GM21381 (cell line): ENCODE results near the gene ESRRA.

Source experiments
- ATAC-seq: cut with Tn5 transposase; IDR thresholded peaks from one replicate; pipeline ENCODE4 v1.9.1; 2021; ENCODE audit warnings: mild to moderate bottlenecking, moderate library complexity; ENCODE audit not compliant: unreplicated experiment

The ESRRA gene

DNA sequence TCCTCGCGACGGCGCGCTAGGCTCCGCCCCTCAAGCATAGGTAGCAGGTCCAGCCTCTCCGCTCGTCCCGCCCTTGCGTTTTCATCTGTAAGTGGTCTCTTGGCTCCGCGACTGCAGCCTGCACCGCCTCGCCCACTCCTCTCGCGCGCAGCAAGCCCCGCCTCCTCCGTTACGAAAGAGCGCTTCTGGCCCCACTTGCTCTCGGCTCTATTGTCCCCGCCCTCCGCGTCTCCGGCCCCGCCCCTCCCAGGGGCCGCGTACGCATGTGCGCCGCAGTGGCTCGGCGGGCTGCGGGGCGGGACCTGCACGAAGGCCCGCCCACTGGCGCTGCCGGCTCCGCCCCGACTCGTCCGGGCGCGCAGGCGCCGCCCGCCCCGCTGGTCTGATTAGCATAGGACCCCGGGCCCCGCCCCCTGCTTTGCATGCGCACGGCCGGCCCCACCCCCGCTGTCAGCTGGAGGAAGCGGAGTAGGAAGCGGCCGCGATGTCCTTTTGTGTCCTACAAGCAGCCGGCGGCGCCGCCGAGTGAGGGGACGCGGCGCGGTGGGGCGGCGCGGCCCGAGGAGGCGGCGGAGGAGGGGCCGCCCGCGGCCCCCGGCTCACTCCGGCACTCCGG is at the start of gene ESRRA:
Gene ESRRA, plus strand, starts transcription at position 450 of the 616 bp plus-strand sequence. CDS start 1,656 bp downstream, outside the sequence.
- peak; percentile 67 for ATAC-seq

GRCh38 chr11:64256300-64256699 is 49.0 kb upstream of the ESRRA start:
- no peak for ATAC-seq

- ATAC-seq, result no peak
Measured at GRCh38 chr11:64258356-64258755, 47.0 kb upstream of the ESRRA start.

GRCh38 chr11:64258946-64259532 is 46.3 kb upstream of the ESRRA start:
- ATAC-seq, result no peak

- no peak for ATAC-seq
Measured at GRCh38 chr11:64259533-64260067, 45.7 kb upstream of the ESRRA start.

DNA sequence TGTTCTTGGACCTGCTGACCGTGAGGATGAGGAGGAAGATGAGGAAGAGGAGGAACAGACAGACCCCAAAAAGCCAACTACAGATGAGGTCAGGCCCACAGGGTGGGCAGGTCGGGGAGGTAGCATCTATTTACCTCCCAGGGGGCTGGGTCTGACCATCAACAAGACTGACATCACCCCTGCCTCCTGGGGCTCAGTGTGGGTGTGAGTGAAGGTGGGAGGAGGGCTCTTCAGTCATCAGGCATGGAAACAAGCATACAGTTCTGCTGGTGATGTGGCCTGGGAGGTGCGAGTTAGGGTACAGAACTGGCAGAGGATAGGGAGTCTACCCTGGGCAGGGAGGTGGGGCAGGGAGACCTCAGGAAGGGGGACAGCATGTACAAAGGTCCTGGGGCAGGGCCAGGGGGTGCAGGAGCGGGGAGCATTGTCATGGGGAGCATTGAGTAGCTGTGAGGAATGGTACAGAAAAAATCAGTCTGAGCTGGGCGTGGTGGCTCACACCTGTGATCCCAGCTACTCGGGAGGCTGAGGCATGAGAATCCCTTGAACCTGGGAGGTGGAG is 45.1 kb upstream of the ESRRA start:
- ATAC-seq, result no peak

GRCh38 chr11:64261556-64262080 is 43.7 kb upstream of the ESRRA start:
- ATAC-seq, result no peak

GRCh38 chr11:64262271-64263002 is 42.9 kb upstream of the ESRRA start:
- no peak for ATAC-seq

DNA sequence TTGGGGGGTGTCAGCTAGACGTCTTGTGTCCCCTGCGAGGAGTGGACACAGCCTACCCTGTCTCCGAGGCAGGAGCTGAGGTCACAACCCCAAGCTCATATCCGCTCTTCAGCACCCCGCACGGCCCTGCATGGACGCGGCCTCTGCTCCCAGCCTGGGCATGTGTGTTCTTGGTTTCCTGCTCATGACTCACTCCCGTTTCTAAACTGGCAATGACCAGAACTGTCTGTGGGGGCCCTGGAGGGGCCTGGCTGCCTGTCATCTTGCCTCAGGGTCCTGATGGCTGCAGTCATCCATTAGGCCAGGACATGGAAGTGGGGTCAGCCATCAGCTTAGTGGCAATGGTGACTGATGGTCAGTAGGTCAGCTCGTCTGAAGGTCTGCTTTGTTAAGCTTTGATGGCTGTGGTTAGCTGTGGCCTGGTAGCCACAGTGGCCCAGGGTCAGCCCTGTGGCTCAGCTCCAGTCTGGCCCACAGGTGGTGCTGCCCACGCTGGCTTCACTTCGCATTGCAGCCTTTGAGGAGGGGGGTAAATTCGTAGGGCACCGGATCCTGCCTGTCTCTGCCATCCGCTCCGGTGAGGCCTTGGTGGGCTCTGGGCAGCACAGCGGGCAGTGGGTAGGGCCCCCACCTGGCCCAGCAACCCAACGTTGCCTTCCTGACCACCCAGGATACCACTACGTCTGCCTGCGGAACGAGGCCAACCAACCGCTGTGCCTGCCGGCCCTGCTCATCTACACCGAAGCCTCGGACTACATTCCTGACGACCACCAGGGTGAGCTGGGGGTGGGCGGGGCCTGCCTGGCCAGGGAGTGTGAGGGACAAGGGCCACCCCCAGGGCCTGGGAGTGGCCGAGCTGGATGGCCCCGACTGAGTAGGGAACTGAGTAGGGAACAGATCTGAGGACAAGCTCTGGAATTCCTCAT is 42.0 kb upstream of the ESRRA start:
- ATAC-seq, result no peak

DNA sequence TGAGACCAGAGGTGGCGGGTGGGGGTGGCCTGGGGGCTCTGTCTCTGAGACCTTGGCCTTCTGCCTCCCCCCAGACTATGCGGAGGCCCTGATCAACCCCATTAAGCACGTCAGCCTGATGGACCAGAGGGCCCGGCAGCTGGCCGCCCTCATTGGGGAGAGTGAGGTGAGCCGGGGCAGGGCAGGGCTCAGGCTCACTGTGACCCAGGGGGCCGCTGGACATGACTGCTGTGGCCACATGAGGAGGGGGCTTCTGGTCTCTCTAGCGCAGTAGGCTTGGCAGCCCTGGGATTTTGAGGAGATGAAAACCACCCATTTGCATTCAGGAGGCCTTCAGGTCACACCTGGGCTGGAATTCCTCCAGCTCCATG is 41.4 kb upstream of the ESRRA start:
- no peak for ATAC-seq

DNA sequence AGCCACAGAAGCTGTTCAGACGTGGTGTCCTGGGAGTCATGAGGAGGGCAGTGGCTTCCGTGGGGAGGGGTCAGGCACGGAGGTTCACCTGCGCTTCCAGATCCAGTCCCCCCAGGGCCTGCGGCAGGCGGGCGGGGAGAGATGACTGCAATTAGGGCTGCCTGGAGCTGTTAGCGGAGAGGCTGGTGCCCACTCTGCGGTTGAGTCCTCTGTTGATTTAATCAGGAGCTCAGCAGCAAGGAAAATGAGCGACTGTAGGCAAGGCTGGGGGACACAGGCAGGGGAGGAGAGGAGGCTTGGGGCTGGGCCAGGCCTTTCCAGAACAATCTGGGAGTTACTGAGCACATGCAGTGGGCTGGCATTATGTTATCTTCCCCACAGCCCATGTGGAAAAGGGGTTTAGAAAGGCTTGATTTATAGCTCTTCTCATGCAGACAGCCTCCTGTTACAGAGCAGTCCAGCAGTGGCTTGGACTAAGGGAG is 40.9 kb upstream of the ESRRA start:
- ATAC-seq, result no peak

DNA sequence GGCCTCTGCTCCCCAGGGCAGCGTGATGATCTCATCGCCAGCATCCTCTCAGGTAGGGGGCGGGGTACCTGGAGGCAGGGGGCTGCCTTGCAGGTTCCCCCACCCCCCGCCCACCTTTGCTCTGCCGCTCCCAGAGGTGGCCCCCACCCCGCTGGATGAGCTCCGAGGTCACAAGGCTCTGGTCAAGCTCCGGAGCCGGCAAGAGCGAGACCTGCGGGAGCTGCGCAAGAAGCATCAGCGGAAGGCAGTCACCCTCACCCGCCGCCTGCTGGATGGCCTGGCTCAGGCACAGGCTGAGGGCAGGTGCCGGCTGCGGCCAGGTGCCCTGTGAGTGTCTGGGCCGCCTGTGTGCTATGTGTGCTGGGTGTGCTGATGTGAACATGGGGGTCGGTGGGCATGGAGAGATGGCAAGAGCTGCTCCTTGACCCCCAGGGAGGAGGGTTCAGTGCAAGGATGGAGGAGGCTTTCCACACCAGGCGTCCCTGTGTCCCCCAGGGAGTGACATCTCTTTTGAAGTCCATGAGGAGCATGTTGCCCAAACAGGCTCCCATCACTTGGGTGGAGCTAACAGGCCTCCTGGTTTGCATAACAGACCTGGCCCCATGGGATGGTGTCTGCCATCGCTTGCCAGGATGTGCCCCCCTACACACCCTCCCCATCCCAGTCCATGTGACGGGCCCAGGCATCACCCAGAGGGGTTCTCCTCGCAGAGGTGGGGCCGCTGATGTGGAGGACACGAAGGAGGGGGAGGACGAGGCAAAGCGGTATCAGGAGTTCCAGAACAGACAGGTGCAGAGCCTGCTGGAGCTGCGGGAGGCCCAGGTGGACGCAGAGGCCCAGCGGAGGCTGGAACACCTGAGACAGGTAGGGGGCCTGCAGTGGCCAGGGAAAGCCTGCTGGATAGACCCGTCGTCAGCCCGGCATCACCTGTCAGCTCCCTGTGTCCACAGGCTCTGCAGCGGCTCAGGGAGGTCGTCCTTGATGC is 39.9 kb upstream of the ESRRA start:
- no peak for ATAC-seq

DNA sequence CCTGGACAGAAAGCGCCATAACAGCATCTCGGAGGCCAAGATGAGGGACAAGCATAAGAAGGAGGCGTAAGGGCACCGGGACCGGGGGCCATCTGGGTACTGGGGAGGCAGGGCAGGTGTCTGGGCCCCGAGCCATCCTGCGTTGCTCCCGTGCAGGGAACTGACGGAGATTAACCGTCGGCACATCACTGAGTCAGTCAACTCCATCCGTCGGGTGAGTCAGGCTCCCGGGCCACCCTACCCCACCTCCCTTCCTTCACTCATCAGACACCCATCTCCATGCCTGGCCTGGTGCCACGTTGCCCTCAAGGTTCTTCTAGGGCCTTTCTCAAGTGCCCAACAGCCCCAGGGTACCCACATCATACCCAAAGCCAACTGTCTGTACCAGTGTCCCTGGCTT is 39.0 kb upstream of the ESRRA start:
- ATAC-seq, result no peak

DNA sequence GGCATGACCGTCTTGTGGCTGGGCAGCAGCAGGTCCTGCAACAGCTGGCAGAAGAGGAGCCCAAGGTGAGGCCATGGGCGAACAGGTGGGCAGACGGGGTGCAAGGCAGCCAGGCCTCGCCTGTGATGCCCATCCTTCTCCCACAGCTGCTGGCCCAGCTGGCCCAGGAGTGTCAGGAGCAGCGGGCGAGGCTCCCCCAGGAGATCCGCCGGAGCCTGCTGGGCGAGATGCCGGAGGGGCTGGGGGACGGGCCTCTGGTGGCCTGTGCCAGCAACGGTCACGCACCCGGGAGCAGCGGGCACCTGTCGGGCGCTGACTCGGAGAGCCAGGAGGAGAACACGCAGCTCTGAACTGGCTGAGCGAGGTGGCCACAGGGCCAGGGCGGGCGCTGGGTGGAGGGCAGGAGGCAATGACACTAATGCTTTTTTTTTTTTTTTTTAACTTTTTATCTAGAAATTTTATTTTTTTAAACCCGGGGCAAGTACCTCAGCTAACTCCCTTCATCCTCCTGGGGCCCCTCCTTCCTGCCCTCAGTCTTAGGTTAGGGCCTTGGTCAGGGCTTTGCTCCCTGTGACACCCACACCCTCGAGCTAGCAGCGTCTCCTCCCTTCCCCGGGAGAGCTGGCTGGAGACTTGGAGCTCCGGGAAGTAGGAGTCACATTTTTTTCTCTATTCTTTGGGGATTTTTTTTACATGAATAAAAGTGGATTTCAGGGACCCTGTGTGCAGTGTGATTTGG is 37.9 kb upstream of the ESRRA start:
- ATAC-seq, result no peak

GRCh38 chr11:64268025-64268892 is 37.1 kb upstream of the ESRRA start:
- ATAC-seq, result no peak

DNA sequence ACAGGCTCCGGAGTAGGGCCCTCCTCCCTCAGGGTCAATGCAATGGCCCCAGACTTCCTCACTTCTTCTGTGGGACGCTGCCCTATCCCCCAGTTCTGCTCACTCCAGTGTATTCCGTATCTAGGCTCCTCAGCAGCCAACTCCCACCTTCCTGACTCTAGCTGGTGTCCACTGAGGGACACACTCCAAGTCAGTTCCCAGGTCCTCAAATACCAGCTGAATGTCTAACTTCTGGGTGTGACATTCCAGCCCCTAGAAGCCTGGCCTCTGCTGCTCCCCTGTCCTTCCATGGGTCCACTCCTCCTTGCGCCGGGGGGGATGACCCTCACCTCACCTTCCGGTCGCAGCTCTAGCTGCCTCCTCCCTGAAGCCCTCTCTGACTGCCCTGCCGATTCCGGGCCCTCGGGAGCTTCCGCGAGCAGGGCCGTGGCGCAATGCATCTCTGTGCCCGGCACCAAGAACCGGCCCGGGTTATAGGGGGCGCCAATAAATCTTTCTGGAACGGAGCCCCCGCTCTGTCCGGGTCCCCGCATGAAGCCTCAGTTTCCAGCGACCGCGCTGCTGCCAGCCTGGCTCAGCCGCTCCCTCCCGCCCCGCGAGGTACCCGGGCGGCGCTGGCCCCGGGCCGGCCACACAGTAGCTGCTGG is 36.3 kb upstream of the ESRRA start:
- ATAC-seq, result peak; percentile 6
